K562 (cell line): ENCODE data around the gene PNPLA1. TPM values are rescaled to one million over a fixed set of nuclear protein-coding genes. Genes with fewer than 3 reads are reported as not detected.
A peak's percentile ranks its signal among the peaks of the same experiment; 100 is the strongest.

Source experiments
- ARID1B ChIP-seq: fragments of 450-650 bp; IDR thresholded peaks from 2 replicates; pipeline ENCODE4 v1.6.1; 2016; ENCODE audit warnings: antibody characterized with exemption, mild to moderate bottlenecking, inconsistent platforms
- CTBP1 ChIP-seq: fragments of 450-650 bp; IDR thresholded peaks from 2 replicates; pipeline ENCODE4 v1.6.1; 2016; ENCODE audit warnings: borderline replicate concordance
- GATAD2A ChIP-seq: fragments of 450-650 bp; IDR thresholded peaks from 2 replicates; pipeline ENCODE4 v1.6.1; 2017
- HEY1 ChIP-seq: fragments of 250-450 bp; sonication (Bioruptor Pico); IDR thresholded peaks from 2 replicates; pipeline ENCODE4 v1.5.0; 2020; ENCODE audit warnings: mild to moderate bottlenecking, moderate library complexity, borderline replicate concordance
- LEF1 ChIP-seq: fragments of 450-650 bp; IDR thresholded peaks from 2 replicates; pipeline ENCODE4 v1.6.1; 2016; ENCODE audit warnings: mild to moderate bottlenecking
- NELFE ChIP-seq: IDR thresholded peaks from 2 replicates; pipeline ENCODE4 v1.6.1; 2011; ENCODE audit warnings: mild to moderate bottlenecking; ENCODE audit not compliant: insufficient read depth, insufficient read length
- POLR2H ChIP-seq: IDR thresholded peaks from 2 replicates; pipeline ENCODE4 v1.6.1; 2016; ENCODE audit warnings: missing genetic modification characterization, low read depth, mild to moderate bottlenecking, control low read depth, missing compliant biosample characterization, moderate library complexity
- SMARCA5 ChIP-seq: fragments of 450-650 bp; IDR thresholded peaks from 2 replicates; pipeline ENCODE4 v1.6.1; 2016
- SOX6 ChIP-seq: fragments of 450-650 bp; IDR thresholded peaks from 2 replicates; pipeline ENCODE4 v1.6.1; 2014; ENCODE audit warnings: mild to moderate bottlenecking
- ZNF75A ChIP-seq: fragments of 450-650 bp; formaldehyde crosslinking; IDR thresholded peaks from 2 replicates; pipeline ENCODE4 v1.4.0; 2020; ENCODE audit warnings: mild to moderate bottlenecking
- polyA plus RNA-seq, 8 experiments: library from polyadenylated mRNA; depleted of rRNA in 4 of 8; stranded (reverse) in 5 of 8; unstranded in 3 of 8; fragments of >200 nt; fragmentation: Nextera tagmentation in 2 of 8; fragmentation: Illumina TruSeq in 1 of 8; extraction: Ambion mirVana in 2 of 8; extraction: Trizol in 1 of 8; gene quantifications; 2 replicates each; pipeline versions ENCODE4 v1.2.1 to v1.2.3, GENCODE V29; 2011 to 2014; ENCODE audit warnings: inconsistent platforms in 1 of 8, missing spikeins in 1 of 8
- total RNA-seq, 7 experiments: library from RNA; depleted of rRNA in 6 of 7; stranded (reverse); fragments of >200 nt in 6 of 7; fragmentation: Illumina TruSeq in 2 of 7; extraction: Trizol in 2 of 7; gene quantifications; 2 replicates each; pipeline versions ENCODE4 v1.2.1 to v1.2.3, GENCODE V29; 2011 to 2021; ENCODE audit warnings: low replicate concordance in 1 of 7
- TF ChIP-seq, protein P1 (sequence below): fragments of 200-600 bp; sonication (generic); IDR thresholded peaks from one replicate; pipeline ENCODE4 v1.6.1; 2012; ENCODE audit warnings: mild to moderate bottlenecking, low read depth, low read length, inconsistent platforms
- TF ChIP-seq, protein P2 (sequence below): fragments of 250-450 bp; sonication (Bioruptor Pico); IDR thresholded peaks from 2 replicates; pipeline ENCODE4 v1.4.0; 2020; ENCODE audit warnings: mild to moderate bottlenecking, moderate library complexity
- TF ChIP-seq, protein P3 (sequence below): fragments of 250-450 bp; sonication (Bioruptor Pico); IDR thresholded peaks from 2 replicates; pipeline ENCODE4 v1.4.0; 2020; ENCODE audit warnings: mild to moderate bottlenecking, moderate library complexity, borderline replicate concordance

Gene PNPLA1
- total and polyA plus RNA-seq, 9 of the 15 experiments (the other 6 are each of a cell fraction or from before 2014, with no cell fraction given): 0.04 to 0.27 (median 0.13) TPM; not detected in 2

DNA sequence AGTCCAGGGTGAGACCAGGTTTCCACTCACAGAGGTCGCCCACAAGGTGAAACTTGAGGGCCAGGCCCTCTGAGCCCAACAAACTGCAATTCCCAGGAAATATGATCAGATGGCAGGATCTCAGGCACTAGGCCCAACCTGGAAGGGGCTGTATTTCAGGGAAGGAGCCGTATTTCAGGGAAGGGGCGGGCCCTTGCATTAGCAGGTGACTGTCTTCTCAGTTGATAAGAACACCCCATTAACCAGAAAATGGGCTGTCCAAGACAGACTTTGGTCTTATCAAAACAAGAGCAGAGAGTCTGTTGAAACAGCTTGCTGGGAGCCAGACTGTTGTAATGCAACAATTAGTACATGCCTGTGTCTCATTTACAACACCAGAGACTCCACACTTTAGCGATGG, 77.8 kb downstream of the PNPLA1 start (continued):
- TF ChIP-seq, protein P1, sequence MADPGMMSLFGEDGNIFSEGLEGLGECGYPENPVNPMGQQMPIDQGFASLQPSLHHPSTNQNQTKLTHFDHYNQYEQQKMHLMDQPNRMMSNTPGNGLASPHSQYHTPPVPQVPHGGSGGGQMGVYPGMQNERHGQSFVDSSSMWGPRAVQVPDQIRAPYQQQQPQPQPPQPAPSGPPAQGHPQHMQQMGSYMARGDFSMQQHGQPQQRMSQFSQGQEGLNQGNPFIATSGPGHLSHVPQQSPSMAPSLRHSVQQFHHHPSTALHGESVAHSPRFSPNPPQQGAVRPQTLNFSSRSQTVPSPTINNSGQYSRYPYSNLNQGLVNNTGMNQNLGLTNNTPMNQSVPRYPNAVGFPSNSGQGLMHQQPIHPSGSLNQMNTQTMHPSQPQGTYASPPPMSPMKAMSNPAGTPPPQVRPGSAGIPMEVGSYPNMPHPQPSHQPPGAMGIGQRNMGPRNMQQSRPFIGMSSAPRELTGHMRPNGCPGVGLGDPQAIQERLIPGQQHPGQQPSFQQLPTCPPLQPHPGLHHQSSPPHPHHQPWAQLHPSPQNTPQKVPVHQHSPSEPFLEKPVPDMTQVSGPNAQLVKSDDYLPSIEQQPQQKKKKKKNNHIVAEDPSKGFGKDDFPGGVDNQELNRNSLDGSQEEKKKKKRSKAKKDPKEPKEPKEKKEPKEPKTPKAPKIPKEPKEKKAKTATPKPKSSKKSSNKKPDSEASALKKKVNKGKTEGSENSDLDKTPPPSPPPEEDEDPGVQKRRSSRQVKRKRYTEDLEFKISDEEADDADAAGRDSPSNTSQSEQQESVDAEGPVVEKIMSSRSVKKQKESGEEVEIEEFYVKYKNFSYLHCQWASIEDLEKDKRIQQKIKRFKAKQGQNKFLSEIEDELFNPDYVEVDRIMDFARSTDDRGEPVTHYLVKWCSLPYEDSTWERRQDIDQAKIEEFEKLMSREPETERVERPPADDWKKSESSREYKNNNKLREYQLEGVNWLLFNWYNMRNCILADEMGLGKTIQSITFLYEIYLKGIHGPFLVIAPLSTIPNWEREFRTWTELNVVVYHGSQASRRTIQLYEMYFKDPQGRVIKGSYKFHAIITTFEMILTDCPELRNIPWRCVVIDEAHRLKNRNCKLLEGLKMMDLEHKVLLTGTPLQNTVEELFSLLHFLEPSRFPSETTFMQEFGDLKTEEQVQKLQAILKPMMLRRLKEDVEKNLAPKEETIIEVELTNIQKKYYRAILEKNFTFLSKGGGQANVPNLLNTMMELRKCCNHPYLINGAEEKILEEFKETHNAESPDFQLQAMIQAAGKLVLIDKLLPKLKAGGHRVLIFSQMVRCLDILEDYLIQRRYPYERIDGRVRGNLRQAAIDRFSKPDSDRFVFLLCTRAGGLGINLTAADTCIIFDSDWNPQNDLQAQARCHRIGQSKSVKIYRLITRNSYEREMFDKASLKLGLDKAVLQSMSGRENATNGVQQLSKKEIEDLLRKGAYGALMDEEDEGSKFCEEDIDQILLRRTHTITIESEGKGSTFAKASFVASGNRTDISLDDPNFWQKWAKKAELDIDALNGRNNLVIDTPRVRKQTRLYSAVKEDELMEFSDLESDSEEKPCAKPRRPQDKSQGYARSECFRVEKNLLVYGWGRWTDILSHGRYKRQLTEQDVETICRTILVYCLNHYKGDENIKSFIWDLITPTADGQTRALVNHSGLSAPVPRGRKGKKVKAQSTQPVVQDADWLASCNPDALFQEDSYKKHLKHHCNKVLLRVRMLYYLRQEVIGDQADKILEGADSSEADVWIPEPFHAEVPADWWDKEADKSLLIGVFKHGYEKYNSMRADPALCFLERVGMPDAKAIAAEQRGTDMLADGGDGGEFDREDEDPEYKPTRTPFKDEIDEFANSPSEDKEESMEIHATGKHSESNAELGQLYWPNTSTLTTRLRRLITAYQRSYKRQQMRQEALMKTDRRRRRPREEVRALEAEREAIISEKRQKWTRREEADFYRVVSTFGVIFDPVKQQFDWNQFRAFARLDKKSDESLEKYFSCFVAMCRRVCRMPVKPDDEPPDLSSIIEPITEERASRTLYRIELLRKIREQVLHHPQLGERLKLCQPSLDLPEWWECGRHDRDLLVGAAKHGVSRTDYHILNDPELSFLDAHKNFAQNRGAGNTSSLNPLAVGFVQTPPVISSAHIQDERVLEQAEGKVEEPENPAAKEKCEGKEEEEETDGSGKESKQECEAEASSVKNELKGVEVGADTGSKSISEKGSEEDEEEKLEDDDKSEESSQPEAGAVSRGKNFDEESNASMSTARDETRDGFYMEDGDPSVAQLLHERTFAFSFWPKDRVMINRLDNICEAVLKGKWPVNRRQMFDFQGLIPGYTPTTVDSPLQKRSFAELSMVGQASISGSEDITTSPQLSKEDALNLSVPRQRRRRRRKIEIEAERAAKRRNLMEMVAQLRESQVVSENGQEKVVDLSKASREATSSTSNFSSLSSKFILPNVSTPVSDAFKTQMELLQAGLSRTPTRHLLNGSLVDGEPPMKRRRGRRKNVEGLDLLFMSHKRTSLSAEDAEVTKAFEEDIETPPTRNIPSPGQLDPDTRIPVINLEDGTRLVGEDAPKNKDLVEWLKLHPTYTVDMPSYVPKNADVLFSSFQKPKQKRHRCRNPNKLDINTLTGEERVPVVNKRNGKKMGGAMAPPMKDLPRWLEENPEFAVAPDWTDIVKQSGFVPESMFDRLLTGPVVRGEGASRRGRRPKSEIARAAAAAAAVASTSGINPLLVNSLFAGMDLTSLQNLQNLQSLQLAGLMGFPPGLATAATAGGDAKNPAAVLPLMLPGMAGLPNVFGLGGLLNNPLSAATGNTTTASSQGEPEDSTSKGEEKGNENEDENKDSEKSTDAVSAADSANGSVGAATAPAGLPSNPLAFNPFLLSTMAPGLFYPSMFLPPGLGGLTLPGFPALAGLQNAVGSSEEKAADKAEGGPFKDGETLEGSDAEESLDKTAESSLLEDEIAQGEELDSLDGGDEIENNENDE: no peak
- TF ChIP-seq ZNF75A (CRISPR knock-in tag) (no peak), GATAD2A (peak; percentile 70; the same call in 1 of the 2 replicates), SMARCA5 (no peak), POLR2H (tag) (no peak), CTBP1 (peak; percentile 74; the same call in 1 of the 2 replicates), ARID1B (peak; percentile 90), LEF1 (peak; percentile 68), HEY1 (CRISPR knock-in tag) (no peak), NELFE (no peak), SOX6 (peak; percentile 87)
- TF ChIP-seq, protein P2, sequence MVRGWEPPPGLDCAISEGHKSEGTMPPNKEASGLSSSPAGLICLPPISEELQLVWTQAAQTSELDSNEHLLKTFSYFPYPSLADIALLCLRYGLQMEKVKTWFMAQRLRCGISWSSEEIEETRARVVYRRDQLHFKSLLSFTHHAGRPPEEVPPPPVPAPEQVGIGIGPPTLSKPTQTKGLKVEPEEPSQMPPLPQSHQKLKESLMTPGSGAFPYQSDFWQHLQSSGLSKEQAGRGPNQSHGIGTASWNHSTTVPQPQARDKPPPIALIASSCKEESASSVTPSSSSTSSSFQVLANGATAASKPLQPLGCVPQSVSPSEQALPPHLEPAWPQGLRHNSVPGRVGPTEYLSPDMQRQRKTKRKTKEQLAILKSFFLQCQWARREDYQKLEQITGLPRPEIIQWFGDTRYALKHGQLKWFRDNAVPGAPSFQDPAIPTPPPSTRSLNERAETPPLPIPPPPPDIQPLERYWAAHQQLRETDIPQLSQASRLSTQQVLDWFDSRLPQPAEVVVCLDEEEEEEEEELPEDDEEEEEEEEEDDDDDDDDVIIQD (CRISPR knock-in tag): no peak
- TF ChIP-seq, protein P3, sequence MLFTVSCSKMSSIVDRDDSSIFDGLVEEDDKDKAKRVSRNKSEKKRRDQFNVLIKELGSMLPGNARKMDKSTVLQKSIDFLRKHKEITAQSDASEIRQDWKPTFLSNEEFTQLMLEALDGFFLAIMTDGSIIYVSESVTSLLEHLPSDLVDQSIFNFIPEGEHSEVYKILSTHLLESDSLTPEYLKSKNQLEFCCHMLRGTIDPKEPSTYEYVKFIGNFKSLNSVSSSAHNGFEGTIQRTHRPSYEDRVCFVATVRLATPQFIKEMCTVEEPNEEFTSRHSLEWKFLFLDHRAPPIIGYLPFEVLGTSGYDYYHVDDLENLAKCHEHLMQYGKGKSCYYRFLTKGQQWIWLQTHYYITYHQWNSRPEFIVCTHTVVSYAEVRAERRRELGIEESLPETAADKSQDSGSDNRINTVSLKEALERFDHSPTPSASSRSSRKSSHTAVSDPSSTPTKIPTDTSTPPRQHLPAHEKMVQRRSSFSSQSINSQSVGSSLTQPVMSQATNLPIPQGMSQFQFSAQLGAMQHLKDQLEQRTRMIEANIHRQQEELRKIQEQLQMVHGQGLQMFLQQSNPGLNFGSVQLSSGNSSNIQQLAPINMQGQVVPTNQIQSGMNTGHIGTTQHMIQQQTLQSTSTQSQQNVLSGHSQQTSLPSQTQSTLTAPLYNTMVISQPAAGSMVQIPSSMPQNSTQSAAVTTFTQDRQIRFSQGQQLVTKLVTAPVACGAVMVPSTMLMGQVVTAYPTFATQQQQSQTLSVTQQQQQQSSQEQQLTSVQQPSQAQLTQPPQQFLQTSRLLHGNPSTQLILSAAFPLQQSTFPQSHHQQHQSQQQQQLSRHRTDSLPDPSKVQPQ: no peak
